Colonic mucosa (tissue), 4 donors: ENCODE results near the gene AGL. TPM values are rescaled to one million over a fixed set of nuclear protein-coding genes. Genes with fewer than 3 reads are reported as not detected.

Source experiments
- DNase-seq: peaks from one replicate; pipeline ENCODE4 v3.0.0-alpha.2; 2020
- H3K27ac ChIP-seq: fragments of 200-600 bp; one replicate; pipeline ENCODE4 v1.8.0; 2021
- H3K27me3 ChIP-seq: fragments of 200-600 bp; one replicate; pipeline ENCODE4 v1.8.0; 2021
- H3K36me3 ChIP-seq: fragments of 200-600 bp; one replicate; pipeline ENCODE4 v1.8.0; 2021
- H3K4me1 ChIP-seq: fragments of 200-600 bp; one replicate; pipeline ENCODE4 v1.8.0; 2021; ENCODE audit warnings: mild to moderate bottlenecking
- H3K4me3 ChIP-seq: fragments of 200-600 bp; one replicate; pipeline ENCODE4 v1.8.0; 2021
- H3K9ac ChIP-seq, 2 donors: one replicate each; pipeline ENCODE4 v1.7.0; 2013; ENCODE audit warnings: control low read depth in 2 of 2, low read depth in 2 of 2, low read length in 2 of 2
- H3K9me3 ChIP-seq: fragments of 200-600 bp; one replicate; pipeline ENCODE4 v1.8.0; 2021
- intact Hi-C: fragments of 100-400 bp; cut with DNase I; formaldehyde crosslinking; loops from one replicate; pipeline ENCODE4 v1.14.1; 2022
- total RNA-seq, 2 donors: library from RNA; stranded (reverse); fragmentation: NEBNext Ultra II Directional in 1 of 2; extraction: Animal tissue kit (Norgen Biotek cat#: 25700) in 1 of 2; gene quantifications; one replicate each; pipeline ENCODE4 v1.2.1, GENCODE V29; 2021
- TF ChIP-seq, protein P1 (sequence below): fragments of 200-600 bp; IDR thresholded peaks from one replicate; pipeline ENCODE4 v1.8.0; 2022; ENCODE audit warnings: antibody characterized with exemption, mild to moderate bottlenecking
- donor health status: healthy.
- donor health status: DM: no; HTN: no; CAD: no.
- donor health status: DM: no; HTN: no; CAD: no.

AGL gene
- total RNA-seq, 2 donors from 2014 or later, result 17.9 to 27.5 TPM

DNA sequence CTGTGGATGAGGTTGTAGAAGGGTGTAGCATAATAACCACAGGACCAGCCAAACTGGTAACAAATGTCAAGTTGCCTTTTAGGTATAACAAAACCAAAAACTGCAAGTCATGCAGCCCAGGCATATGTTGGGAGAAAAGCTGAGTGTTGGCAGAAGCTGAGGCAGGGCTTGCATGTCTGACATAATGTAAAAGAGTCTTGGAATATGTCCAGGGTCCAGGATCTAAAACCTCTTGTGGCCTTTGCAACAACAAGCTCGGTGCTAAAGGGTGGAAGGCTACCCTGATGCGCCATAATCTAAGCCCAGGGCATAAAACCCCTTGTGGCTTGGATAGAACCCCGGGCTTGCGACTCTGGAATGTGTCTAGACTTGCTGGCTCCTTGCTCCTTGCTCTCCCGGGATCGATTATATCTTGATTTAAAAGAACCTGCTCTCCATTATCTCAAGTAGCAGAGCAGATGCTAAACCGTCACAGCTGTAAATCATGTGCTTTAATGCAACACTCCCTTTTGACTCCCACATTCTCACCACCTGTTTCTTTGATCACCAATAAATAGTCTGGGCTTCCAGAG is 93.1 kb downstream of the AGL start:
- Histone ChIP-seq H3K9me3 (no peaks in the 10 kb centered on the region), H3K9ac (no peak overlapping the region), H3K4me1 (no peaks in the 10 kb centered on the region), H3K27me3 (no peaks in the 10 kb centered on the region), H3K27ac (no peak overlapping the region), H3K36me3 (no peaks in the 10 kb centered on the region), H3K4me3 (no peak overlapping the region)
- TF ChIP-seq, protein P1, sequence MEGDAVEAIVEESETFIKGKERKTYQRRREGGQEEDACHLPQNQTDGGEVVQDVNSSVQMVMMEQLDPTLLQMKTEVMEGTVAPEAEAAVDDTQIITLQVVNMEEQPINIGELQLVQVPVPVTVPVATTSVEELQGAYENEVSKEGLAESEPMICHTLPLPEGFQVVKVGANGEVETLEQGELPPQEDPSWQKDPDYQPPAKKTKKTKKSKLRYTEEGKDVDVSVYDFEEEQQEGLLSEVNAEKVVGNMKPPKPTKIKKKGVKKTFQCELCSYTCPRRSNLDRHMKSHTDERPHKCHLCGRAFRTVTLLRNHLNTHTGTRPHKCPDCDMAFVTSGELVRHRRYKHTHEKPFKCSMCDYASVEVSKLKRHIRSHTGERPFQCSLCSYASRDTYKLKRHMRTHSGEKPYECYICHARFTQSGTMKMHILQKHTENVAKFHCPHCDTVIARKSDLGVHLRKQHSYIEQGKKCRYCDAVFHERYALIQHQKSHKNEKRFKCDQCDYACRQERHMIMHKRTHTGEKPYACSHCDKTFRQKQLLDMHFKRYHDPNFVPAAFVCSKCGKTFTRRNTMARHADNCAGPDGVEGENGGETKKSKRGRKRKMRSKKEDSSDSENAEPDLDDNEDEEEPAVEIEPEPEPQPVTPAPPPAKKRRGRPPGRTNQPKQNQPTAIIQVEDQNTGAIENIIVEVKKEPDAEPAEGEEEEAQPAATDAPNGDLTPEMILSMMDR, result no peak
- intact Hi-C loops, result no loop called here
- DNase-seq, result no peak

DNA sequence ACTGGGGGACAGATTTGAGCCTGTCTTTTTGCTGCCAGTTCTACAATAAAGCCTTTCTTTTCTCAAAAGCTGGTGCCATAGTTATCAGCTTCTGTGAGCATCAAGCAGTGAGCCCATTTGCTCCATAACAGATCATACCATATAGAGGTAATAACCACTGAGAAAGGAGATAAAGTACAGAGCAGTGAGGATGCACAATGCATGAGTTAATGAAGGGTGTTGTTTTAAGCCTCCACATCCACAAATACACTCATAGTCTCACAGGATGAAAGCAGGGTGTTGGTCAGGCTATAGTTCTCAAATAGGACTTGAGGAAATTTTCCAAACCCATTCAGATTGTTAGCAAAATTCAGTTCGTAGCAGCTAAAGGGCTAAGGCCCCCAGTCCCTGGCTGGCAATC is 94.0 kb downstream of the AGL start:
- H3K4me1 ChIP-seq, result no peaks in the 10 kb centered on the region
- H3K9ac ChIP-seq, result no peak overlapping the region
- no peak overlapping the region for H3K4me3 ChIP-seq
- H3K27me3 ChIP-seq, result no peaks in the 10 kb centered on the region
- DNase-seq, result no peak
- no peaks in the 10 kb centered on the region for H3K36me3 ChIP-seq
- intact Hi-C loops, result no loop called here
- no peak overlapping the region for H3K27ac ChIP-seq
- TF ChIP-seq, protein P1, result no peak
- no peaks in the 10 kb centered on the region for H3K9me3 ChIP-seq

DNA sequence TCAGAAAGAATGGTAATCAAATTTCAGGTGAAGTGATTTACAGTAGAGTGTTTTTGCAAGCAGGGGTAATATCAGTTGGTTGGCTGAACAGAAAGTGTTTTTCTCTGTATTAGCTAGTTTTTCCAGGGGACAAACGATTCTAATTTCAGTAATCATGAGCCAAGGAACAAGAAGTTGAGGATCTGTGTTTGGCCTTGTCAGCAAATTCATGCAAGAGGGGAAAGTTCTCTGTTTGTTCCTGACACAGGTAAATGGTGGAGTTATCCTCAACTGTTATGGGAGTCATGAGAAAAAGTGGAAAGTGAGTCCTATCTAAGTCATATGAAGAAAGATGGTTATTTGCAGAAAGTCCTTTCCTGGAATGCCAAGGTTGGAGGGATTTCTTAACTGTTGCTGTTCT is 95.0 kb downstream of the AGL start:
- H3K4me3 ChIP-seq, result no peak overlapping the region
- no peaks in the 10 kb centered on the region for H3K36me3 ChIP-seq
- no peak overlapping the region for H3K9ac ChIP-seq
- no peaks in the 10 kb centered on the region for H3K9me3 ChIP-seq
- DNase-seq, result no peak
- H3K27ac ChIP-seq, result no peak overlapping the region
- TF ChIP-seq, protein P1, result no peak
- intact Hi-C loops, result no loop called here
- no peaks in the 10 kb centered on the region for H3K4me1 ChIP-seq
- H3K27me3 ChIP-seq, result no peaks in the 10 kb centered on the region

DNA sequence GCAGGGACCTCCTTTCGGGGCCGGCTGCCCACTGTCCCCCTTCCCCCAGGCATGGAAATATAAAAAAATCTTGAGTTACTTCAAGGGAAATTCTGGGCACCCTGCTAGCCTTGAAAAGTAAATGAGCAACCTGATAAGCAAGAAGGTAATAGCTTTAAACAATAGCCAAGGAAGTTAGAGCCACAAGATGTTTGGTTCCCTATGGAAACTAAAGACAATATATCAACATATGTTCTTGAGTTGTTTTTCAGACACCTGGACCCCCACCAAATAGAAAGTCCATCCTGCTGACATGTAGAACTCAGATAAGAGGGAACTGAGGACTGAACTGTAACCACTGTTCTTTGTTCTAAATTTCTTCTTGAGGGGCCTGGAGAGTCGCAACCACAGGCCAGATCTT is 100.3 kb downstream of the AGL start:
- no peaks in the 10 kb centered on the region for H3K4me1 ChIP-seq
- H3K9ac ChIP-seq, result no peak overlapping the region
- intact Hi-C loops, result no loop called here
- H3K9me3 ChIP-seq, result no peaks in the 10 kb centered on the region
- no peaks in the 10 kb centered on the region for H3K27me3 ChIP-seq
- H3K36me3 ChIP-seq, result no peaks in the 10 kb centered on the region
- no peak overlapping the region for H3K27ac ChIP-seq
- DNase-seq, result no peak
- no peak overlapping the region for H3K4me3 ChIP-seq
- TF ChIP-seq, protein P1, result no peak

DNA sequence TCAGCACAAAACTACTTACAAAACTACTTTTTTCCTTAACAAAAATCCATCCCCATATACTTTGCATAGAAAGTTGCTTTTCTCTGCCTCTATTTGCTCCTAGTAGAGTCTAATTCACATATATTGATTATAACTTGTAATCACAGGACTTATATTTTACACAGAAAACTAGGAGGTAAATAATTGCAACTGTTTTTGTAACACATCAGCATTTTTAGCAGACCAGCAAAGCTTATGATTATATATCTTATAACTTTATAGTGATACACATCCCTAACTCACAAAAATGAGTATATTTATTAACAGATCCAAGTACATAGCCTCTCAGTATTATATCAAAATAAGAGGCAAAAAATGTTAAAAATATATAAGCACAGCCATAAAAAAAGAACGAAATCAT is 102.4 kb downstream of the AGL start:
- H3K36me3 ChIP-seq, result no peaks in the 10 kb centered on the region
- no peaks in the 10 kb centered on the region for H3K27me3 ChIP-seq
- TF ChIP-seq, protein P1, result no peak
- H3K9ac ChIP-seq, result no peak overlapping the region
- no peak overlapping the region for H3K4me3 ChIP-seq
- intact Hi-C loops, result no loop called here
- no peak overlapping the region for H3K27ac ChIP-seq
- H3K4me1 ChIP-seq, result no peaks in the 10 kb centered on the region
- DNase-seq, result no peak
- H3K9me3 ChIP-seq, result no peaks in the 10 kb centered on the region
